ENCODE results near the gene MARS2.
"Not testable (repeated sequence)": the region's sequence is repeated elsewhere in the genome, so short reads cannot be mapped to it uniquely, and the experiment has no call there.

Gene MARS2

DNA sequence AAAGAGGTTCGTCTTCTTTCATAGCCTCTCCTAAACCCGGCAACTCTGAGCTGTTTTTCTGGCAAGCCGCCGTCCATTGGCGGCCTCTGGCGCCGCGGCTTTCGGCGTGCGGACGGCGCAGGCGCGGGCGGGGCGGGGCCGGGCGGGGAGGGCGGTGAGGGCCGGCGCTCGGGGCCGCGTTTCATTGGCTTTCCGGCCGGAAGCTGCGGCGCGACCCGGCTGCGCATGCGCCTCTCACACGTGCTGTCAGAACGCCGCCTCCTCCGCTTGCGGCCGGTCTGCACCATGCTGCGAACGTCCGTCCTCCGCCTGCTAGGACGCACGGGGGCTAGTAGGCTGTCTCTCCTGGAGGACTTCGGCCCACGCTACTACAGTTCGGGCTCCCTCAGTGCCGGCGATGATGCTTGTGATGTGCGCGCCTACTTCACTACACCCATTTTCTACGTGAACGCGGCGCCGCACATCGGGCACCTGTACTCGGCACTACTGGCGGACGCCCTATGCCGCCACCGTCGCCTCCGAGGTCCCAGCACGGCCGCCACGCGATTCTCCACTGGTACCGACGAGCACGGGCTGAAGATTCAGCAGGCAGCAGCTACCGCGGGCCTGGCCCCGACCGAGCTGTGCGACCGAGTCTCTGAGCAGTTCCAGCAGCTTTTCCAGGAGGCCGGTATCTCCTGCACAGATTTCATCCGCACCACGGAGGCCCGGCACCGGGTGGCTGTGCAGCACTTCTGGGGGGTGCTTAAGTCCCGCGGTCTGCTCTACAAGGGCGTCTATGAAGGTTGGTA lies at the start of gene MARS2:
Gene MARS2, plus strand, starts transcription at position 249 of the 791 bp plus-strand sequence. Its CDS starts 37 bp downstream, at position 286.
- in situ Hi-C loops (cut with MboI; ENCODE audit: low sequenced_read_pairs): no loop called here

DNA sequence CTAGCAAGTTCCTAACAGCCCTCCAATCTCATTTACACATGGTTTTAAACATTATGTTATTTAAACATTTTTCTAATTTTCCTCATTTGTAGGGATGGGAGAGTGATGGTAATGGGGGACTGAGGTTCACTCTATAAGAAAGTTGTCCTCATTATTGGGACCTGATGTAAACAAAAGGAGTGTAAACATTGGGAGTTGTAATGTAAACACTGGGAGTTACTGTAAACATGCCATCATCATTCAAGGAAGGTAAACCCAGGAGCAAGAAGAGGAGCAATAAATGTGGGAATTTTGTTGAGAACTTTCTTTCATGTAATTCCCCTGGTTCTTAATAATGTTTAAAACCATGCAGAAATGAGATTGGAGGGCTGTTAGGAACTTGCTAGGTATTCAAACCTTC lies 47.6 kb upstream of the MARS2 start:
- in situ Hi-C loops (cut with MboI; ENCODE audit: low sequenced_read_pairs): no loop called here

DNA sequence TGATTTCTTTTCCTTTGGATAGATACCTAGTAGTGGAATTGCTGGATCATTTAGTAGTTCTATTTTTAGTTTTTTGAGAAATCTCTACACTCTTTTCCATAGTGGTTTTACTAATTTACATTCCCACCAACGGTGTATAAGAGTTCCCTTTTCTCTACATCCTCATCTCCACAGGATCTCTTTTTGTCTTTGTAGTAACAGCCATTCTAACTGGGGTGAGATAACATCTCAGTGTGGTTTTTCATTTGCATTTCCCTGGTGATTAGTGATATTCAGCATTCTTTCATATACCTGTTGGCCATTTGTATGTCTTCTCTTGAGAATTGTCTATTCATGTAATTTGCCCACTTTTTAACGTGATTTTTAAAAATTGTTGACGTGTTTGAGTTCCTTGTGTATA lies 43.5 kb upstream of the MARS2 start:
- in situ Hi-C loops (cut with MboI; ENCODE audit: low sequenced_read_pairs): no loop called here

DNA sequence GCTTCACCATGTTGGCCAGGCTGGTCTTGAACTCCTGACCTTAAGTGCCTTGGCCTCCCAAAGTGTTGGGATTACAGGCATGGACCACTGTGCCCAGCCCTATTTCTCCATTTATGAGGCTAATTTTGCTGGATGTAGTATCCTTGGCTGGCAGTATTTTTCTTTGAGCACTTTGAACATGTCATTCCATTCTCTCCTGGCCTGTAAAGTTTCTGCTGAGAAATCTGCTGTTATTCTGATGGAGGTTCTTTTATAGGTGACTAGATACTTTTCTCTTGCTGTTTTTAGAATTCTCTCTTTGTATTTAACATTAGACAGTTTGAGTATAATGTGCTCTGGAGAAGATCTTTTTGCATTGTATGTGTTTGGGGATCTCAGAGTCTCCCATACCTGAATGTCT lies 38.9 kb upstream of the MARS2 start:
- in situ Hi-C loops (cut with MboI; ENCODE audit: low sequenced_read_pairs): no loop called here

DNA sequence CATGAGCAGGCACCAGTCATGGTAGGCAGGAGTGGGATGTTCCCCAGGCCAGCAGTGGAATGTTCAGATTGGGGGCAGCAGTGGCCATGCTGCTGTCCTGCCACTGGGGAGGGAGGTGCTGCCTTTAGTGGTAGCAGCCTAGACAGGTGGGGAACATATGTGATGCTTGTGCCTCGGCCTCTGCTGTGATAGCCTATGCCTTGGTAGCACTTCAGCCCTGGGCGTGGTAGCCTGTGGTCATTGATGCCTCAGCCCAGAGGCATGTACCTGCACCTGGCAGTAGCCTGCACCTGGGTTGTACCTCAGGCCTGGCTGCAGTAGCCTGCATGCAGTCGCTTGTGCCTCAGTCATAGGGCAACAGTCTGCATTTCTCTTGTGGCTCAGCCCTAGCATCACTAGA lies 36.9 kb upstream of the MARS2 start:
- in situ Hi-C loops (cut with MboI; ENCODE audit: low sequenced_read_pairs): no loop called here

DNA sequence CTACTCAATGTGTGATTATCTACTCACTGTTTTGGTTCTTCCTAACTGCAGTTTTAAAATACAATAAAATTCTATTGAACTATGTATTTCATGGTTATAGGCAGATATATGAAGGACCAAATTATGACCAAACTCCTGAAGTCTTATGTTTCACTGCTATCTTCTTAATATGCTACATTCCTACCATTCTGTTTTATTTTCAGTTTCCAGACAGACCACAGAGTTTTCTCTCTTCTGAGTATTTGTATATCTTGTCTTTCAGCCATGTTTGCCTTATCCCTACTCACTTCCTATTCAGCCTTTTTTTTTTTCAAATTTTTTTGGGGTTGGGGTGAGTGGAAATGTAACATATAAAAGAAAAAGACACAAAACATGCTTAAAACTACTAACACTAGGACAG lies 36.1 kb upstream of the MARS2 start:
- in situ Hi-C loops (cut with MboI; ENCODE audit: low sequenced_read_pairs): no loop called here

DNA sequence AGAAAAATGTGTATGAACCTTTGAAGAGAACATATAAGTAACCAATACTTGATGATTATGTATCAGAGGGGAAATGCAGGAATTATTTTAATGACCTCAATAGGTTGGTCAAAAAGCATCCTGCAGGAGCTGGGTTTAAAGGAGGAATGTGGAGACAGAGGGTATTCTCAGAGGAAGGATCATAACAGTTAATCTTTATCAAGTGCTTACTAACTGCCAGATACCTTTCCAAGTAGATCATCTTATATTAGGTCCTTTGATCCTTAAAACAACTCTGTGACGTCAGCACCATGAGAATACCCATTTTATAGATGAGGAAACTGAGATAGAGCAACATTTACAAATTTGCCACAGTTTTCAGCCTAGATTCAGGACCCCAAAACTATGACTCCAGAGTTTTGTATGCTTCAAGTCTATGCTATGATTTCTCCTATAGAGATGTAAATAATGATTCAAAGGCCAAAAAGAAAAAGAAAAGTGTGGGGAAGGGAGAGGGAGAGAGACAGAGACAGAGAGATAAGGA lies 32.7 kb upstream of the MARS2 start:
- in situ Hi-C loops (cut with MboI; ENCODE audit: low sequenced_read_pairs): no loop called here

DNA sequence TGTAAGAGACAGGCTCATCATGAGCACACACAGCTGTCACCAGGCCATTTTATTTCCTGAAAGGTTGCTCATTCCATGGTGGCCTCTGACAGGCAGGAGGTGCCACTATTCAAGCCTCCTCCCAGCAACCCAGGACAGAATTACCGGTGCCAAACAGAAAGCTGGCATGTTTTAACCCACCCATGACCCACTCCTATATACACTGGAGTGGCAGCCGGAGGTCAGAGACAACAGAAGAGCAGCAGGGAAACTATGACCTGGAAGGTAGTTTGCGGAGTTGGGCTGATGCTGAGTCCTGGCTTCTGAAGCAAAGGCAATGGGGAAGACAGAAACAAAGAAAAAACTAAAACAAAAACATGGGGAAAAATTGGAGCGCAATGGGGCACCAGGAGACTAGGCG lies 32.1 kb upstream of the MARS2 start:
- in situ Hi-C loops (cut with MboI; ENCODE audit: low sequenced_read_pairs): no loop called here

DNA sequence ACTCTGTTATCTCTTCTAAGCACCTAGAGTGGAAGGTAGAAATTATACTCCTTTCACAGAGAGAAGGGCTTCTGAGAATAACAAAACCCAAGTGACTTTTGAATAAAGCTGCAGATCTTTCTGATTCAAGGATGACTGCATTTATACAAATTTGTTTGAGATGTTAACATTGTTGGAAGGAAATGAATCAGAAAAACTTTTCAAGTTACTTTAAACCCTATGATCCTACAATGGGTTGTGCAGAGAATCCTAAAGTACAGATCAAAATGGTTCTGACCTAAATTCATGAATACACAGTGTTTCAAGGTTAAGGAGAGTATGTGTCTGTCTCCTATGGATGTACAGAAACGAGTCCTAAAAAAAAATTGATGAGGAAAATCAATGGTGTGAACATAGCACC lies 31.6 kb upstream of the MARS2 start:
- in situ Hi-C loops (cut with MboI; ENCODE audit: low sequenced_read_pairs): no loop called here

DNA sequence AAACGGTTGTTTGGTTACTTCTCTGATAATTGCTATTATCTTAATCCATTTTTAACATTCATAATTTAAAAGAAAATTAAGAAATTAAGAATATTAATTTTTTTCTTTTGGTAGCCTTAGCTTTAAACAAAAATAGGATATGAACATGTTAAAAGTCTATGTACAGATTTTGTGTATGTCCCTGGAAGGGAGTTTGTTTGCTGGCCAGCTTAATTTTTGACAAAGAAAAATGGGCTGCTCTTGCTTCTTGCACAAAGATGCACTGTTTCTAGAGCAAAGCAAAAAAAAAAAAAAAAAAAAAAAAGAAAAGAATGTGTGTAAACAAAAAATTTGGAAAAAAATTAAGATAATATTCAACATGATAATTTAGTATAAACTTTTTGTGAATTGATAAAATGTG lies 31.1 kb upstream of the MARS2 start:
- in situ Hi-C loops (cut with MboI; ENCODE audit: low sequenced_read_pairs): no loop called here

DNA sequence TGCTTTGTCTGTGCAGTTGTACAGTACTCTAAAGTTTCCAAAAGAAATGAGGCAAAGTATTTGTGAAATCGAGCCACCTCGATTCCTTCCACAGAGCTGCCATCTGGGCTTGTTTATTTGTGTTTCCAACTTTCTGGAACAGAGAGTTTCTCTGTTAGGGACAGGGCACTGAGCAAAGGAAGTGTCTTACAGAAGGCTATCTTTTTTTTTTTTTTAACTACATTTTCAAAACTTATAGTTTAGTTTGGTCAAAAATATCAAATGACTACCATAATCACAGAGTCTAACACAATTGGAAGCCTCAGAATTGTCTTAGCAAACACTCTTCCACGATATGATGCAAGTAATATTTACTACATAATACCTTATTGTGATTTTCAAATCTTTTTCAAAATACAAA lies 30.6 kb upstream of the MARS2 start:
- in situ Hi-C loops (cut with MboI; ENCODE audit: low sequenced_read_pairs): no loop called here

DNA sequence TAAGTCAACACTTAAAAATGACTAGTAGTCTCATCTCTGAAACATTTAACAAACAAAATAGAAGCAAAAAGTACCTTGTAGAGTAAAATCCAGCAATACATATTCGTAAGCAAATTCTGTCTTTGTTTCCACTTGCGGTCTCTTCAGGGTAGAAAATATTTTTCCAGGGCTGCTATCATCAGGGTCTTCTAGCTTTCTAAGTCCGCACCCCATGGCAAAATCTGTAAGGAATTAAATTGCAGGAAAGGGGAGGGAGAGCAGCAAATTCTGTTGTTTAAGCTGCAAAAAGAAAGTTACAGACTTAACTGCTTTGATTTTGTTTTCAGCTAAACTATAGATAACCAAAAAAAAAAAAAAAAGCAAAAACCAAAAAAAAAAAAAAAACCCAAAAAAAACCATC lies 29.9 kb upstream of the MARS2 start, which contains the start of gene RFTN2:
Gene RFTN2, minus strand, starts transcription at position 342 of the 400 bp plus-strand sequence. Its CDS starts 129 bp downstream, at position 213.
- in situ Hi-C loops (cut with MboI; ENCODE audit: low sequenced_read_pairs): no loop called here

DNA sequence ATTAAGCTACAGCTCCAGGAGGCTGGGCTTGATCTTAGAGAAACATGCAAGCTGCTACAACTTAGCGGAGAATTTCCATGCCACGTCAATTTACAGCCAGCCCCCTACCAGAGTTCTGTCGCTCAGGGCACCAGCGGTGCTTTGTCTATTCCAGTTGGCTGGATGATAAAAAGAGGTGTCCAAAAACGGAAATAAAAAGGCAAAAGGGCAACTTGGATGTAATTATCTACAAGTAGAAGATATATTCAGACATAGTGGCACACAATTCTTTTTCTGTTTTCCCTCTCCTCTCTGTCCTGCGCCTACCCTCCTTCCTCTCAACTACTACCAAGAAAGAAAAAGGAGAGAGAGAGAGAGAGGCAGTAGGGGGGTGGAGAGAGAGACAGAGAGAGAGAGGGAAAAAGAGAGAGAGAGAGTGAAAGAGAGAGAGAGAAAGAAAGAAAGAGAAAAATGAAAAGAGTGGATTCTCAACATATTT lies 29.4 kb upstream of the MARS2 start:
- in situ Hi-C loops (cut with MboI; ENCODE audit: low sequenced_read_pairs): no loop called here

DNA sequence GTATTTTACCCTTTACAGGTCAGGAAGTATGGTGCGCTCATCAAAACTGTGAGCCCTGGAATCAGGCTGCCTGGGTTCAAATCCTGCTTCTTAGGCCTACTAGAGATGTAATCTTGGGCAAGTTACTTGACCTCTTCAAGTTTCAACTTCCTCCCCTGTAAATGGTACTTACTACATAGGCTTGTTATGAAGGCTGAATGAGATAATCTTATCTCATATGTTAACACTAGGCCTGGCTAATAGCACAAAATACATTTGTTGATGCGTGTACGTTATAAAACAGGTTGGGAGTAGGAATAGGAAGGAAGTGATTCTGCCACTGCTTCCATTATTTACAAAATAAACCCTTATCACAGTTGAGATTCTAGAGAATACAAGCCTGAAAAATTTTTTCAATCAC lies 28.1 kb upstream of the MARS2 start:
- in situ Hi-C loops (cut with MboI; ENCODE audit: low sequenced_read_pairs): no loop called here

DNA sequence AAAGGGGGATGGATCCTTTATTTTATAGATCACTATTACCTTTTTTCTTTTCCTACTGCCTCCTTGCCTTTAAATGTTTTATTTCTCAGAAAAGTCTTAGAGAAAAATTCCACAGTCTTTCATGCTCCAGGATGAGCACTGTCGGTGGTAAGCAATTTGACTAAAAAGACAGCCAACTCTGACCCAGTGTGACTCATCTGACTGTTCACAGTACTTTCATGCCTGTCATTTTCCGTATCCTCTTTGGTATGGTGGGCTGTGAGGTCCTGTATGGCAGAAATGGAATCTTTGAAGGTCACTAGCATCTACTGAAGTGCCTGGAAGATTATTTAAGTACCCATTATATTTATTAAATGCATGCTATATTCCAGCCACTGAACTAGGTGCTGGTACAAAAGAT lies 27.7 kb upstream of the MARS2 start:
- in situ Hi-C loops (cut with MboI; ENCODE audit: low sequenced_read_pairs): no loop called here

DNA sequence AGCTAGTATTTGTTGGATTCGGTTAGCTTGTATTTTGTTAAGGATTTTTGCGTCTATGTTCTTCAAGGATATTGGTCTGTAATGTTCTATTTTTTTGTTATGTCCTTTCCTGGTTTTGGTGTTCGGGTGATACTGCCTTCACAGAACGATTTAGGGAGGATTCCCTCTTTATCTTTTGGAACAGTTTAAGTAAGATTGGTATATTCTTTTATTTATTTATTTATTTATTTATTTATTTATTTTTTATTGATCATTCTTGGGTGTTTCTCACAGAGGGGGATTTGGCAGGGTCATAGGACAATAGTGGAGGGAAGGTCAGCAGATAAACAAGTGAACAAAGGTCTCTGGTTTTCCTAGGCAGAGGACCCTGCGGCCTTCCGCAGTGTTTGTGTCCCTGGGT lies 10.0 kb upstream of the MARS2 start:
- in situ Hi-C loops (cut with MboI; ENCODE audit: low sequenced_read_pairs): not testable (repeated sequence)

DNA sequence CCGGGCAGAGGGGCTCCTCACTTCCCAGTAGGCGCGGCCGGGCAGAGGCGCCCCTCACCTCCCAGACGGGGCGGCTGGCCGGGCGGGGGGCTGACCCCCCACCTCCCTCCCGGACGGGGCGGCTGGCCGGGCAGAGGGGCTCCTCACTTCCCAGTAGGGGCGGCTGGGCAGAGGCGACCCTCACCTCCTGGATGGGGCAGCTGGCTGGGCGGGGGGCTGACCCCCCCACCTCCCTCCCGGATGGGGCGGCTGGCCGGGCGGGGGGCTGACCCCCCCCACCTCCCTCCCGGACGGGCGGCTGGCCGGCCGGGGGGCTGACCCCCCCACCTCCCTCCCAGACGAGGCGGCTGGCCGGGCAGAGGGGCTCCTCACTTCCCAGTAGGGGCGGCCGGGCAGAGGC lies 9.2 kb upstream of the MARS2 start:
- in situ Hi-C loops (cut with MboI; ENCODE audit: low sequenced_read_pairs): not testable (repeated sequence)

DNA sequence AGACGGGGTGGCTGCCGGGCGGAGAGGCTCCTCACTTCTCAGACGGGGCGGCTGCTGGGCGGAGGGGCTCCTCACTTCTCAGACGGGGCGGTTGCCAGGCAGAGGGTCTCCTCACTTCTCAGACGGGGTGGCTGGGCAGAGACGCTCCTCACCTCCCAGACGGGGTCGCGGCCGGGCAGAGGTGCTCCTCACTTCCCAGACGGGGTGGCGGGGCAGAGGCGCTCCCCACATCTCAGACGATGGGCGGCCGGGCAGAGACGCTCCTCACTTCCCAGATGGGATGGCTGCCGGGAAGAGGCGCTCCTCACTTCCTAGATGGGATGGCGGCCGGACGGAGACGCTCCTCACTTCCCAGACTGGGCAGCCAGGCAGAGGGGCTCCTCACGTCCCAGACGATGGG lies 8.6 kb upstream of the MARS2 start:
- in situ Hi-C loops (cut with MboI; ENCODE audit: low sequenced_read_pairs): not testable (repeated sequence)

DNA sequence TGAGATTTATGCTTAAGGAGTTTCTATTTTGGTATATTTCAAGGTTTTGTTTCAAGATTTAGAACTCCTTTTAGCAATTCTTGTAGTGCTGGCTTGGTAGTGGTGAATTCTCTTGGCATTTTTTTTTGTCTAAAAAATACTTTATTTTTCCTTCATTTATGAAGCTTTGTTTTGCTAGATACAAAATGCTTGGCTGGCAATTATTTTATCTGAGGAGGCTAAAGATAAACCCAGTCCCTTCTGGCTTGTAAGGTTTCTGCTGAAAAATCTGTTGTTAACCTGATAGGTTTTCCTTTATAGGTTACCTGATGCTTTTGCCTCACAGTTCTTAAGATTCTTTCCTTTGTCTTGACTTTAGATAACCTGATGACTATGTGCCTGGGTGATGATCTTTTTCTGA lies 5.4 kb upstream of the MARS2 start:
- in situ Hi-C loops (cut with MboI; ENCODE audit: low sequenced_read_pairs): not testable (repeated sequence)

DNA sequence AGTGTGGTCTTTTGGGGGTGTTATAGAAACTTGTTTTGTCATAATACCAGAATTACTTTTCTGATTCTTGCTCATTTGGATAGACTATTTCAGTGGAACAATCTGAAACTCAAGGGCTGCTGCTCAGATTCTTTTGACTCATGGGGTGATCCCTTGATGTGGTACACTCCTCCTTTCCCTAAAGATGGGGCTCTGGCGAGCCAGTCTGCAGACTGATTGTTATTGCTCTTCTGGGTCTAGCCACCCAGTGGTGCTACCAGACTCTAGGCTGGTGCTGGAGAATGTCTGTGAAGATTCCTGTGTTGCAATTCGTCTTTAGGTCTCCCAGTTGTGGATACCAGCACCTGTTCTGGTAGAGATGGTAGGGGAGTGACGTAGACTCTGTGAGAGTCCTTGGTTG lies 4.2 kb upstream of the MARS2 start:
- in situ Hi-C loops (cut with MboI; ENCODE audit: low sequenced_read_pairs): no loop called here

DNA sequence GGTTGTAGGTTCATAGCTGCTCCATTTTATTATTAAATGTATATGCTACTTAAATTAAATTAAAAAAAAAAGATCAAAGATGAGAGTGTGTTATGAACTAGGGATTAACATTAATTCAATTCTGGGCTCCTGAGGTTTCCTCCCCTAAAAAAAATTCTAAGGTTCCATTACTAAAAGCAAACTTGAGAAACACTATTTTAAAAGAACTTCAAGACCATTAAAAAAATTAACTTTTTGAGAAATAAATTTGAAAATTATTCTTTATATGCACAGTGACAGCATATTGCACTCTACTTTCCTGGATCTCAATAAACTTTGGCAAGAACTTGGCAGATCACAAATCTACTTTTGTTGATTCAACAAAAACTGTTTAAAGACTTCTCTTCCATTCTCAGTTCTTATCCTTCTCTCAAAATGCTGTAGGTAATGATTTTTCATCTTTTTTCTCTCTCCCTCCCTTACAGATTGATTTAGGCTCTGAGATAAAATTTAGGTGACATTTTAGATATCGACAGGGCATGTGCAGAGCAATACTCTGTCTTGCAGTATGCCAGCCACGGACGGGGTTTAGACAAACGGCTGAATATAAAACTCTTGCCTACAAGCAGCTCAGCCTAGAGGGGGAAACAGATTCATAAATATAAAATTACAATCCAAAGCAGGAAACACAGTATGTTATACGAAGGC lies 592 bp upstream of the MARS2 start:
- in situ Hi-C loops (cut with MboI; ENCODE audit: low sequenced_read_pairs): no loop called here

All from hTERT RPE-1 (cell line).